C4-2B (cell line): ENCODE results near the gene IFI27.

Experiments
- ZFX ChIP-seq: fragments of 450-650 bp; IDR thresholded peaks from 2 replicates; pipeline ENCODE4 v1.6.1; 2017
- TF ChIP-seq, protein P1 (sequence below): fragments of 450-650 bp; conservative IDR thresholded peaks from 2 replicates; pipeline ENCODE4 v1.5.1; 2017; ENCODE audit warnings: mild to moderate bottlenecking

DNA sequence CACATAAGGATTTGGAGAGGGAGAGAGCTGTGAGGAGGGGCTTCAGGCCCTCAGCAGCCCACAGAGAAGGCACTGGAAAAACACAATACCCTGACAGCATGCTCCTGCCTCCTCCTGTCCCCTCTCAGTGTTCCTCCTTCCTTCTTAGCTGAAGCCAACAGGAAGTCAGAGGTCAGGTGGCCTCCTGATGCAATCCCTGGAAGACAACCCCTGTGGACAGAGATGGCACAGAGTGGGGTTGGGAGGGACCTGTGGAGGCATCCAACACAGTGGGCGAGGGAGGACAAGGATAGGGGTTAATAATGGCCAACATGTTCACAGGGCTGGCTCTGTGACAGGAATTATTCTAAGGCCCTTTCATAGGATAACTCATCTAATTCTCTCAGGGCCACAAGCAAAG is 34.2 kb downstream of the IFI27 start:
- TF ChIP-seq, protein P1, sequence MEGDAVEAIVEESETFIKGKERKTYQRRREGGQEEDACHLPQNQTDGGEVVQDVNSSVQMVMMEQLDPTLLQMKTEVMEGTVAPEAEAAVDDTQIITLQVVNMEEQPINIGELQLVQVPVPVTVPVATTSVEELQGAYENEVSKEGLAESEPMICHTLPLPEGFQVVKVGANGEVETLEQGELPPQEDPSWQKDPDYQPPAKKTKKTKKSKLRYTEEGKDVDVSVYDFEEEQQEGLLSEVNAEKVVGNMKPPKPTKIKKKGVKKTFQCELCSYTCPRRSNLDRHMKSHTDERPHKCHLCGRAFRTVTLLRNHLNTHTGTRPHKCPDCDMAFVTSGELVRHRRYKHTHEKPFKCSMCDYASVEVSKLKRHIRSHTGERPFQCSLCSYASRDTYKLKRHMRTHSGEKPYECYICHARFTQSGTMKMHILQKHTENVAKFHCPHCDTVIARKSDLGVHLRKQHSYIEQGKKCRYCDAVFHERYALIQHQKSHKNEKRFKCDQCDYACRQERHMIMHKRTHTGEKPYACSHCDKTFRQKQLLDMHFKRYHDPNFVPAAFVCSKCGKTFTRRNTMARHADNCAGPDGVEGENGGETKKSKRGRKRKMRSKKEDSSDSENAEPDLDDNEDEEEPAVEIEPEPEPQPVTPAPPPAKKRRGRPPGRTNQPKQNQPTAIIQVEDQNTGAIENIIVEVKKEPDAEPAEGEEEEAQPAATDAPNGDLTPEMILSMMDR, result no peak
- no peak for TF ChIP-seq ZFX
